Right atrium auricular region (tissue), 2 donors: ENCODE results near the gene SNURF. TPM values are rescaled to one million over a fixed set of nuclear protein-coding genes. Genes with fewer than 3 reads are reported as not detected.
A peak's percentile ranks its signal among the peaks of the same experiment; 100 is the strongest.

ENCODE experiments used
- DNase-seq: peaks from one replicate; pipeline ENCODE4 v3.0.0-alpha.2; 2019; ENCODE audit warnings: low spot score
- H3K27ac ChIP-seq, 2 donors: fragments of 200-600 bp; sonication (generic); 1 replicate in 1 of 2; 2 replicates in 1 of 2; pipeline ENCODE4 v1.5.1; 2016 to 2019
- H3K27me3 ChIP-seq, 2 donors: fragments of 200-600 bp; sonication (generic); one replicate each; pipeline versions ENCODE4 v1.5.1 to v1.6.0; 2017 to 2019
- H3K36me3 ChIP-seq: fragments of 200-600 bp; sonication (generic); one replicate; pipeline ENCODE4 v1.5.1; 2016
- H3K4me1 ChIP-seq, 2 donors: fragments of 200-600 bp; sonication (generic); one replicate each; pipeline versions ENCODE4 v1.5.1 to v1.6.0; 2017 to 2019
- H3K4me3 ChIP-seq, 2 donors: fragments of 200-600 bp; sonication (generic); 1 replicate in 1 of 2; 2 replicates in 1 of 2; pipeline ENCODE4 v1.5.1; 2017 to 2019; ENCODE audit warnings: mild to moderate bottlenecking in 1 of 2, moderate library complexity in 1 of 2
- H3K9me3 ChIP-seq, 2 donors: fragments of 200-600 bp; sonication (generic); one replicate each; pipeline ENCODE4 v1.5.1; 2019
- total RNA-seq, 2 donors: library from RNA; depleted of rRNA; stranded (reverse); fragments of >200 nt; gene quantifications; one replicate each; pipeline ENCODE4 v1.1.0, GENCODE V29; 2016
- TF ChIP-seq, protein P1 (sequence below), 2 donors: fragments of 200-600 bp; sonication (generic); IDR thresholded peaks; one replicate each; pipeline ENCODE4 v1.5.1; 2019; ENCODE audit warnings: antibody characterized with exemption in 2 of 2

The SNURF gene
- total RNA-seq, 2 donors from 2014 or later, result 6.3 to 15.4 TPM

DNA sequence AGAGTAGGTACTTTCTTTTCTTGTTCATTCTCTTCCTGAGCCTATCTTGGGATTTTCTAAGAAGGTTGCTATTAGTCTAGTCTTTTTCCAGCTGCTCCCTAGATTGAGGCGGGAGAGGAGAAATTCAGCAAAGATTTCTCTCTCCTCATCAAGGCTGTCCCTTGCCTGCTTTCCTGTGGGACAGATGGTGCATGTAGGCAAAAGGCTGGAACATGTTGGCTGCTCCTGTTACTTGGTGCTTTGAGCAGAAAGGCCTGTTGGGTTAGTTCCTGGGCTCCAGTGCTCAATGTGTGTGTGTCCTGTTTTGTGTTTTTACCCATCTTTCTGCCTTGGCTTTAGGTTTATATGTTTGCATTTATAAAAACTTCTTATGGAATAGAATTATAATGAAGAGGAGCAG lies 9.1 kb upstream of the SNURF start:
- DNase-seq, result no peak

DNA sequence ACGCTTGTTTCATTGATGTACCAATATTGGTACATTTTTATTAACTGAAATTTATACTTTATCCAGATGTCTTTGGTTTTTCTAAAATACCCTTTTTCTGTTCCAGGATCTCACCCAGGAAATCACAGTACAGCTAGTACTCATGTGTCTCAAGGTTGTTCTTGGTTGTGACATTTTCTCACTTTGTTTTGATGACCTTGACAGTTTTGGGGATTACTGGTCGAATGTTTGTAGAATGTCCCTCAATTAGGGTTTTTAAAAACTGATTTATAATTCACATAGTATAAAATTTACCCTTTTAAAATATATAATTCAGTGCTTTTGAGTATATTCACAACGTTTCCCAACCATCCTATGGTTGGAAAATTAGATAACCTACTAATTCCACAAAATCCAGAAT lies 6.3 kb upstream of the SNURF start:
- H3K36me3 ChIP-seq, result no peaks in the 10 kb centered on the region
- H3K27ac ChIP-seq, result no peak overlapping the region
- TF ChIP-seq, protein P1, sequence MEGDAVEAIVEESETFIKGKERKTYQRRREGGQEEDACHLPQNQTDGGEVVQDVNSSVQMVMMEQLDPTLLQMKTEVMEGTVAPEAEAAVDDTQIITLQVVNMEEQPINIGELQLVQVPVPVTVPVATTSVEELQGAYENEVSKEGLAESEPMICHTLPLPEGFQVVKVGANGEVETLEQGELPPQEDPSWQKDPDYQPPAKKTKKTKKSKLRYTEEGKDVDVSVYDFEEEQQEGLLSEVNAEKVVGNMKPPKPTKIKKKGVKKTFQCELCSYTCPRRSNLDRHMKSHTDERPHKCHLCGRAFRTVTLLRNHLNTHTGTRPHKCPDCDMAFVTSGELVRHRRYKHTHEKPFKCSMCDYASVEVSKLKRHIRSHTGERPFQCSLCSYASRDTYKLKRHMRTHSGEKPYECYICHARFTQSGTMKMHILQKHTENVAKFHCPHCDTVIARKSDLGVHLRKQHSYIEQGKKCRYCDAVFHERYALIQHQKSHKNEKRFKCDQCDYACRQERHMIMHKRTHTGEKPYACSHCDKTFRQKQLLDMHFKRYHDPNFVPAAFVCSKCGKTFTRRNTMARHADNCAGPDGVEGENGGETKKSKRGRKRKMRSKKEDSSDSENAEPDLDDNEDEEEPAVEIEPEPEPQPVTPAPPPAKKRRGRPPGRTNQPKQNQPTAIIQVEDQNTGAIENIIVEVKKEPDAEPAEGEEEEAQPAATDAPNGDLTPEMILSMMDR (IDR thresholded peaks at IDR 0.05), result no peak
- no peak overlapping the region for H3K4me3 ChIP-seq
- H3K9me3 ChIP-seq, result no peaks in the 10 kb centered on the region
- no peaks in the 10 kb centered on the region for H3K27me3 ChIP-seq
- no peaks in the 10 kb centered on the region for H3K4me1 ChIP-seq
- DNase-seq, result no peak

More for the DNA sequence above, 9.1 kb upstream of the SNURF start:
- TF ChIP-seq, protein P1 (IDR thresholded peaks at IDR 0.05), result no peak
- Histone ChIP-seq H3K27ac (no peak overlapping the region), H3K36me3 (no peaks in the 10 kb centered on the region), H3K4me1 (no peaks in the 10 kb centered on the region), H3K9me3 (no peaks in the 10 kb centered on the region), H3K4me3 (no peak overlapping the region), H3K27me3 (no peaks in the 10 kb centered on the region)

DNA sequence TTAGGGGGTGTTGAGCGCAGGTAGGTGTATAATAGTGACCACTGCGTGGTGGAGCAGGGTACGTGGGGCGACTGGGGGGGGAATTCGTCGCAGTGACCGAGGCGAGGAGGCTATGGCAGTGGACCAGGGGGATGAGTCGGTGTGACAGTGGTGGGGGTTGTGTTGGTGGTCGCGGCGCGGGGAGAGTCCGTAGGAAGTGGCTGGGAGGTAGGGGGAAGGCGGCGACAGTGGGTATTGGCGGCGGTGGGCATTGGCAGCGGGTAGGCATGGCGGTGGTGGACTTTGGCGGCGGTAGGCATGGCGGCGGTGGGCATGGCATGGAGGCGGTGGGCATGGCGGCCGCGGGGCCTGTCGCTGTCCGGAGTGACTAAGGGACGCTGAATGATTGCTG lies 739 bp downstream of the SNURF start:
- no peak for DNase-seq
- Histone ChIP-seq H3K9me3 (no peaks in the 10 kb centered on the region), H3K4me3 (peak overlapping the region; percentile 67 to 79), H3K36me3 (no peaks in the 10 kb centered on the region), H3K27me3 (no peaks in the 10 kb centered on the region), H3K4me1 (no peaks in the 10 kb centered on the region), H3K27ac (peak overlapping the region; percentile 86 to 88)
- TF ChIP-seq, protein P1 (IDR thresholded peaks at IDR 0.05), result no peak

DNA sequence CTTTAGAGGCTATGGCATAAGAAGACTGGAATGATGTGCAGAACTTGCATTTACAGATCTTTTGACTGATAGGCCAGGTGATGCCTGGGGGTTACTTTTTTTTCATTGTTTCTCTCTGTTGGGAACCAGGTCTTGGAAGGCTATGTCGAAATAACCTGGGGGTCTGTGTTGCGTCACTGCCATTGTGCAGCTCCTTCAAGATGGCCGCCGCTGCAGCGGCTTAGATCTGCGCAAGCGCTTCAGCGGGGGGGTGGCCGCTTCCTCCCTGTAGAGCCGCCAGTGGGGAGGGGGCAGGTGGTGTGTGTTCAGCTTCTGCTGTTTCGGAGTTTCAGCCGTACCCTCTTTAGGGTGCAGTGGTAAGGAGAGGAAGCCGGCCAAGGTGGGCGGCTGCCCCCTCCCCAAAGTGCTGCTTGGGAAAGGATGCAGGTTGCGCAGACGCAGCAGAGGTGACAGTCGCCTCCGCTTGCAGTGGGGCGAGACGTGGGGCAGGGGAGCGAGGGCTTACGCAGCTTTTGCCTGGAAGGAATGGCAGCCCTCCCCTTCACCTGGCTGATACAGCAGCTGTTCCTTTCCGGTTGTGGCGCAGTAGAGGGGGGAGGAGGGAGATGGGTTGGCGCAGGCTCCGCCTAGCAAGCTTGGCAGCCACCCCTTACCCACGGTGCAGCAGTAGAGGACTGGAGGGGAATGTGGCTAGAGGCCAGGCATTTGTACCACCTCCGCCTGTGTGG lies 1.5 kb downstream of the SNURF start:
- H3K27me3 ChIP-seq, result no peaks in the 10 kb centered on the region
- peak overlapping the region; percentile 67 to 79 for H3K4me3 ChIP-seq
- H3K36me3 ChIP-seq, result no peaks in the 10 kb centered on the region
- no peaks in the 10 kb centered on the region for H3K9me3 ChIP-seq
- no peaks in the 10 kb centered on the region for H3K4me1 ChIP-seq
- H3K27ac ChIP-seq, result peak overlapping the region; percentile 86 to 88
- TF ChIP-seq, protein P1 (IDR thresholded peaks at IDR 0.05), result no peak
- peak; percentile 75 for DNase-seq

DNA sequence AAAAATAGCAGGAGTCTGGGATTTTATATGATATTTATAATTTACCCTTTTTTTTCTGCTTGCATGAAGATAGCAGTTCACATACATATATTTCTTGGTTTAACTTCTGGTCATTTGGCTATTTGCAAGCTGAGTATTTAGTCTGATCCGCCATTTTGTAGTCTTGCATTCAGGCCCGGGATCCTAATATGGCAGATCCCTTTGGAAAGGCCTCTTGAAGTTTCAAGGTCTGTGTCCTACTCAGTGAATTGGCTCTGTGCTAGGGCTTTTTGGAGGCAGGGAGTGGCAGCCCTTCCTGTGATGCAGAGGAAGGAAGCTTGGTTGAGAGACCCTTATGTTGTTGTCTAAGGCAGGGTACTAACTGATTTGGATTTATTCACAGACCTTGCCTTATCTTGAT lies 2.9 kb downstream of the SNURF start:
- TF ChIP-seq, protein P1 (IDR thresholded peaks at IDR 0.05), result no peak
- H3K4me3 ChIP-seq, result no peak overlapping the region

DNA sequence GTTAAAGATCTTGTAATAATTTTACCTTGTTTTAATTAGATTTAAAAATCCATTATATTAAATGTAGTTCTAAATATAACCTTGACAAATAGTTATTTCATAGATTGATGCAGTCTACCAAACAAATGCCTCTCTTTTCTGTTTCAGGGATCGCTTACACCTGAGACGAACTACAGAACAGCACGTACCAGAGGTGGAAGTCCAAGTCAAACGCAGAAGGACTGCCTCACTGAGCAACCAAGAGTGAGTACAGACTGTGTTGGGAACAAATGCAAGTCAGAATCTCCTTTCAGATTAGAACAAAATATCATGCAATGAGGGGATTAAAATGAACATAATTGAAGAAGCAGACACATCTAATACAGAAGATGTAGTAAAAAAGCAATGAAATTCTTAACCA lies 7.2 kb downstream of the SNURF start:
- Histone ChIP-seq H3K4me1 (no peaks in the 10 kb centered on the region), H3K4me3 (no peak overlapping the region), H3K36me3 (peaks cover 31% of the 10 kb centered on the region), H3K9me3 (peaks cover 0 to 19% of the 10 kb centered on the region in 2 donors), H3K27ac (no peak overlapping the region), H3K27me3 (no peaks in the 10 kb centered on the region)
- DNase-seq, result no peak
- TF ChIP-seq, protein P1 (IDR thresholded peaks at IDR 0.05), result no peak

More for the DNA sequence above, 2.9 kb downstream of the SNURF start:
- Histone ChIP-seq H3K9me3 (no peaks in the 10 kb centered on the region), H3K36me3 (no peaks in the 10 kb centered on the region), H3K27ac (peak overlapping the region in 1 of 2 donors; percentile 12), H3K4me1 (no peaks in the 10 kb centered on the region), H3K27me3 (no peaks in the 10 kb centered on the region)
- DNase-seq, result no peak
